Activated naive CD4-positive, alpha-beta T cell treated with anti-CD3 and anti-CD28 coated beads, Interleukin-2, amount 50 U/mL, for 72 hours (primary cell): ENCODE measurements around the gene ADCY4. TPM values are rescaled to one million over a fixed set of nuclear protein-coding genes. Genes with fewer than 3 reads are reported as not detected.
A peak's percentile ranks its signal among the peaks of the same experiment; 100 is the strongest.

Source experiments
- ATAC-seq, 2 donors: fragments of 150-1000 bp; cut with Tn5 transposase; 2 replicates each; pipeline ENCODE4 v1.10.0; 2021; ENCODE audit warnings: mild to moderate bottlenecking in 2 of 2, moderate library complexity in 2 of 2
- DNase-seq, 2 donors: peaks; one replicate each; pipeline ENCODE4 v3.0.0; 2021 to 2022; ENCODE audit warnings: low spot score in 2 of 2
- H3K27ac Mint-ChIP-seq, 2 donors: one replicate each; pipeline ENCODE4 v1.8.0; 2022; ENCODE audit warnings: mild to moderate bottlenecking in 2 of 2, mixed read lengths in 2 of 2
- H3K36me3 Mint-ChIP-seq, 2 donors: one replicate each; pipeline ENCODE4 v1.8.0; 2022; ENCODE audit warnings: mixed read lengths in 2 of 2
- H3K9me3 Mint-ChIP-seq, 2 donors: one replicate each; pipeline ENCODE4 v1.8.0; 2022; ENCODE audit warnings: mixed read lengths in 2 of 2
- total RNA-seq, 2 donors: library from RNA; stranded (reverse); gene quantifications; one replicate each; pipeline ENCODE4 v1.2.3, GENCODE V29; 2022

ADCY4 gene
- total RNA-seq, 2 donors from 2014 or later: 2.1 to 5.7 TPM

- H3K27ac Mint-ChIP-seq: peak overlapping the region; percentile 23 to 37
- DNase-seq (peak; percentile 25 to 78), ATAC-seq (peak; percentile 77 to 98)
- H3K36me3 Mint-ChIP-seq: peaks cover 4 to 8% of the 10 kb centered on the region in 2 donors
- H3K9me3 Mint-ChIP-seq: peaks cover 0 to 8% of the 10 kb centered on the region in 2 donors
Measured at GRCh38 chr14:24279301-24280186, 55.3 kb downstream of the ADCY4 start.

GRCh38 chr14:24278424-24278823, 56.4 kb downstream of the ADCY4 start:
- H3K27ac Mint-ChIP-seq: peak overlapping the region; percentile 23 to 73
- no peak for DNase-seq
- ATAC-seq: no peak
- peaks cover 4 to 8% of the 10 kb centered on the region in 2 donors for H3K36me3 Mint-ChIP-seq
- peaks cover 0 to 8% of the 10 kb centered on the region in 2 donors for H3K9me3 Mint-ChIP-seq

- peaks cover 4 to 8% of the 10 kb centered on the region in 2 donors for H3K36me3 Mint-ChIP-seq
- peak overlapping the region; percentile 23 to 45 for H3K27ac Mint-ChIP-seq
- no peak for ATAC-seq
- no peak for DNase-seq
- peaks cover 0 to 8% of the 10 kb centered on the region in 2 donors for H3K9me3 Mint-ChIP-seq
Measured at GRCh38 chr14:24277606-24278321, 57.1 kb downstream of the ADCY4 start.

- H3K9me3 Mint-ChIP-seq: peaks cover 0 to 8% of the 10 kb centered on the region in 2 donors
- no peak for DNase-seq
- no peak for ATAC-seq
- H3K36me3 Mint-ChIP-seq: peaks cover 4 to 8% of the 10 kb centered on the region in 2 donors
- H3K27ac Mint-ChIP-seq: no peak overlapping the region
Measured at GRCh38 chr14:24277071-24277470, 57.8 kb downstream of the ADCY4 start.

DNA sequence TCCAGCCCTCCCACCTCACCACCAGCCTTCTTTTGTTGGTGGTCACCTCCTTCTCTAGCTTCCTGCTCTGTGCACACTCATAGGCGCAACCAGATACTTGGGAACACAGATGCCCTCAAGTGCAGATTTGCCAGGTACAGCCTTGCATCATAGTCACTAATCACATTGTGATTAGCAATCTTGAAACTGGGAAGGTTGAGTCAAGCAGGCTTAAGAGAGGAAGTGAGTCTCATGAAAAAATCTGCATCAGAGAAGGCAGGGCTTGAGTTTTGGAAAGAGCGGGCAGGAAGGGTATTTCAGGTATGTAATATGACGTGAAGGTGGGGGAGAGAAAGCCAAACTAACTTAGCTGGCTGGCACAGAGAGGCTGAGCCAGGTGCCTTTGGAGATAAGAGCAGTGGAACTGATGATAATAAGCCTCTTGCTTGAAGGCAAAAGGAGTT, 60.7 kb downstream of the ADCY4 start:
- DNase-seq (peak; percentile 54 to 70), ATAC-seq (peak; percentile 71 to 77)
- Mint-ChIP-seq H3K36me3 (peaks cover 4 to 8% of the 10 kb centered on the region in 2 donors), H3K9me3 (peaks cover 0 to 8% of the 10 kb centered on the region in 2 donors), H3K27ac (peak overlapping the region; percentile 45 to 73)

DNA sequence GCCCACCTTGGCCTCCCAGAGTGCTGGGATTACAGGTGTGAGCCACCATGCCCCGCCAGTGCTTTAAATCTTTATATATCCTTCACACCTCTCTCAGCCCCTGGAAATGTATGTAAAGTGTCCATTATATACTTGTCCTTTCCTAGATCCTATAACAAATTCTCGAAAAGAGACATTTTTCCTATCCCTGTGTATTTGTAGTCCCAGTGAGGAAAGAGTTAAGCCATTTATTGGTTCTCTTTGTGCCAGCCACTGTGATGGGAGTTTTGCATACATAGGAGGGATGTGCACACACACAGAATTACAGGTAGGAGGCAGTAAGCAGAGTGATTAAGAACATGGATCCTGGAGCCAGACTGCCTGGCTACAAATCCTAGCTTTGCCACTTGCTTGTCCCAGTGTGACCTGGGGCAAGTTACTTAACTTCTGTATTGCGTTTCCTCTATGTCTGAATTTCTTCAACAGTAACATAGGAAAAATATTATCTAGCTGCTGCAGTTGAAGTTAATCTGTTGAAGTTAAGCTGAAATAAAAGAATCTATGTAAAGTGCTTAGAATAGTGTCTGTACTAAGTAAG, 61.4 kb downstream of the ADCY4 start:
- peak overlapping the region; percentile 68 to 73 for H3K27ac Mint-ChIP-seq
- DNase-seq: no peak
- peaks cover 4 to 5% of the 10 kb centered on the region in 2 donors for H3K36me3 Mint-ChIP-seq
- H3K9me3 Mint-ChIP-seq: peaks cover 0 to 4% of the 10 kb centered on the region in 2 donors
- no peak for ATAC-seq

DNA sequence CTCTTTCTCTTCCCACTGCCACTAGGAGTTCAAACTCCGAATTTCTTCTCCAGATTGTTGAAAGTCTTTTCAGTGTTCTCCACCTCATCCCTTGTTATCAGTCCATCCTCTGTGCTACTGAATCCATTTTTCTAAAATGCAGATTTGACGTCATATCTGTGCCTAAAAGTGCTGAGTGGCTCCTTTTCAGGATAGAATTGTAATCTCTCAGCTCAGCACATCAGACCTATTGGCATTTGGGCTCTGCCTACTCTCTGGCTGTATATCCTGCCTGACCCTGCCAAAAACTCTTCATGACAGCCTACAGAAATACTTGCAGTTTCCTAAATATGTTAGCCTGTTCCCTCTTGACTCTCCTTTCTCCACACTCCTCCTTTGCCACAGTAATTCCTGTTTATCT, 62.4 kb downstream of the ADCY4 start:
- no peaks in the 10 kb centered on the region for H3K36me3 Mint-ChIP-seq

GRCh38 chr14:24271834-24272263, 63.0 kb downstream of the ADCY4 start:
- H3K36me3 Mint-ChIP-seq: peaks cover 5 to 6% of the 10 kb centered on the region in 2 donors
- DNase-seq (no peak), ATAC-seq (no peak)
- H3K9me3 Mint-ChIP-seq: no peaks in the 10 kb centered on the region
- H3K27ac Mint-ChIP-seq: peak overlapping the region; percentile 90 to 92

More for the DNA sequence above, 62.4 kb downstream of the ADCY4 start:
- Mint-ChIP-seq H3K9me3 (no peaks in the 10 kb centered on the region), H3K27ac (peak overlapping the region; percentile 11 to 90)
- ATAC-seq (no peak), DNase-seq (no peak)

GRCh38 chr14:24271134-24271833, 63.6 kb downstream of the ADCY4 start, which contains the start of gene RABGGTA:
RABGGTA (minus strand) TSS chr14:24271597; CDS start chr14:24271115, 482 bp downstream.
- DNase-seq (peak; percentile 90 to 91), ATAC-seq (peak; percentile 81 to 87)
- H3K36me3 Mint-ChIP-seq: peaks cover 5 to 7% of the 10 kb centered on the region in 2 donors
- peak within 1 kb of the TSS; percentile 90 to 95 for H3K27ac Mint-ChIP-seq
- H3K9me3 Mint-ChIP-seq: no peaks in the 10 kb centered on the region

DNA sequence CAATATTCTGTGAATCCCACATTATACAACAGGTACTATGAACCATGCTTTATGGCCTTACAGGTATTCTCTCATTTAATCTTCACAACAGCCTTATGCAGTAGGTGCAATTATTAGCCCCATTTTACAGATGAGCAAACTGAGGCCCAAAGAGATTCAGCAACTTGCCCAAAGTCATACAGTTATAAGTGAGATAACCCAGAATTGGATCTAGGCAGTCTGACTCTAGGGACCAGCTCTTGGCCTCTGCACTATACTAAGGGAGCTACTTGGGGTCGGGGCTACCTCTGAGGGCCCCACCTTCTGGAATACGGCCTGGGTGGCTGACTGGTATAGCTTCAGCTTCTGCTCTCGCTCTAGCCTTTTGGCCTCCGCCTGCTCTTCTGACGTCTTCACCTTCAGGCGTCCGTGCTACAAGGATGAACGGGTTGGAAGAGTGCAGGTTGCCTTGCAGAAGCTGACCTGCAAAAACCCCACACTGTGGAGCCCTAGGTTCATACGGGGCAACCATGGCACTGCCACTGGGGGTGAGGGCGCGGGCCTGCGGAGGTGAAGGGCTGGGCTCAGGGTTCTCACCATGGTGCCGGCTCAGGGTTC, 64.2 kb downstream of the ADCY4 start:
- Mint-ChIP-seq H3K9me3 (no peaks in the 10 kb centered on the region), H3K36me3 (peaks cover 5 to 7% of the 10 kb centered on the region in 2 donors), H3K27ac (peak overlapping the region; percentile 90 to 95)
- ATAC-seq: no peak
- no peak for DNase-seq

GRCh38 chr14:24269910-24270536, 64.8 kb downstream of the ADCY4 start:
- ATAC-seq: no peak
- Mint-ChIP-seq H3K27ac (no peak overlapping the region), H3K9me3 (no peaks in the 10 kb centered on the region), H3K36me3 (peaks cover 5 to 7% of the 10 kb centered on the region in 2 donors)
- DNase-seq: no peak

GRCh38 chr14:24269368-24269767, 65.5 kb downstream of the ADCY4 start:
- ATAC-seq (no peak), DNase-seq (no peak)
- H3K36me3 Mint-ChIP-seq: peaks cover 5 to 7% of the 10 kb centered on the region in 2 donors
- peak overlapping the region in 1 of 2 donors; percentile 63 for H3K27ac Mint-ChIP-seq
- H3K9me3 Mint-ChIP-seq: no peaks in the 10 kb centered on the region
